ENCODE measurements around the gene KRTAP12-1.
"Not testable (repeated sequence)": the region's sequence is repeated elsewhere in the genome, so short reads cannot be mapped to it uniquely, and the experiment has no call there.

DNA sequence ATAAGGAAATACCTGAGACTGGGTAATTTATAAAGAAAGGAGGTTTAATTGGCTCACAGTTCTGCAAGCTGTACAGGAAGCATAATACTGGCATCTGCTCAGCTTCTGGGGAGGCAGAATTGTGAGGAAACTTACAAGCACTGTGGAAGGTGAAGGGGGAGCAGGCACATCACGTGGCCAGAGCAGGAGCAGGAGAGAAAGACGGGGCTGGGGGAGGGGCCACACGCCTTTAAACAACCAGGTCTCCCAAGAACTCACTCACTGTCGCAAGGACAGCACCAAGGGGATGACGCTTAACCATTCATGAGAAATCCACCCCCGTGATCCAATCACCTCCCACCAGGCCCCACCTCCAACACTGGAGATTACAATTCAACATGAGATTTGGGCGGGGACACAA lies 20.4 kb downstream of the KRTAP12-1 start:
- TF ChIP-seq EZH2phosphoT487 (IDR thresholded peaks at IDR 0.05; ENCODE audit: borderline replicate concordance), result not testable (repeated sequence)
- TF ChIP-seq, protein P1, sequence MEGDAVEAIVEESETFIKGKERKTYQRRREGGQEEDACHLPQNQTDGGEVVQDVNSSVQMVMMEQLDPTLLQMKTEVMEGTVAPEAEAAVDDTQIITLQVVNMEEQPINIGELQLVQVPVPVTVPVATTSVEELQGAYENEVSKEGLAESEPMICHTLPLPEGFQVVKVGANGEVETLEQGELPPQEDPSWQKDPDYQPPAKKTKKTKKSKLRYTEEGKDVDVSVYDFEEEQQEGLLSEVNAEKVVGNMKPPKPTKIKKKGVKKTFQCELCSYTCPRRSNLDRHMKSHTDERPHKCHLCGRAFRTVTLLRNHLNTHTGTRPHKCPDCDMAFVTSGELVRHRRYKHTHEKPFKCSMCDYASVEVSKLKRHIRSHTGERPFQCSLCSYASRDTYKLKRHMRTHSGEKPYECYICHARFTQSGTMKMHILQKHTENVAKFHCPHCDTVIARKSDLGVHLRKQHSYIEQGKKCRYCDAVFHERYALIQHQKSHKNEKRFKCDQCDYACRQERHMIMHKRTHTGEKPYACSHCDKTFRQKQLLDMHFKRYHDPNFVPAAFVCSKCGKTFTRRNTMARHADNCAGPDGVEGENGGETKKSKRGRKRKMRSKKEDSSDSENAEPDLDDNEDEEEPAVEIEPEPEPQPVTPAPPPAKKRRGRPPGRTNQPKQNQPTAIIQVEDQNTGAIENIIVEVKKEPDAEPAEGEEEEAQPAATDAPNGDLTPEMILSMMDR (conservative IDR thresholded peaks at IDR 0.05; ENCODE audit: low read length), result not testable (repeated sequence)
